Placental pericyte (primary cell): ENCODE results near the gene NAV1. TPM values are rescaled to one million over a fixed set of nuclear protein-coding genes. Genes with fewer than 3 reads are reported as not detected.

Experiments used
- total RNA-seq: library from RNA; depleted of rRNA; stranded (reverse); fragments of >200 nt; gene quantifications from 2 replicates; pipeline ENCODE4 v1.2.3, GENCODE V29; 2012

NAV1 gene
- 42.5 and 120 TPM in 2 replicates for total RNA-seq

GRCh38 chr1:201538612-201539551 lies at the start of gene NAV1:
Gene NAV1 (plus strand): TSS chr1:201539127. CDS start chr1:201622885, 83,758 bp downstream.

DNA sequence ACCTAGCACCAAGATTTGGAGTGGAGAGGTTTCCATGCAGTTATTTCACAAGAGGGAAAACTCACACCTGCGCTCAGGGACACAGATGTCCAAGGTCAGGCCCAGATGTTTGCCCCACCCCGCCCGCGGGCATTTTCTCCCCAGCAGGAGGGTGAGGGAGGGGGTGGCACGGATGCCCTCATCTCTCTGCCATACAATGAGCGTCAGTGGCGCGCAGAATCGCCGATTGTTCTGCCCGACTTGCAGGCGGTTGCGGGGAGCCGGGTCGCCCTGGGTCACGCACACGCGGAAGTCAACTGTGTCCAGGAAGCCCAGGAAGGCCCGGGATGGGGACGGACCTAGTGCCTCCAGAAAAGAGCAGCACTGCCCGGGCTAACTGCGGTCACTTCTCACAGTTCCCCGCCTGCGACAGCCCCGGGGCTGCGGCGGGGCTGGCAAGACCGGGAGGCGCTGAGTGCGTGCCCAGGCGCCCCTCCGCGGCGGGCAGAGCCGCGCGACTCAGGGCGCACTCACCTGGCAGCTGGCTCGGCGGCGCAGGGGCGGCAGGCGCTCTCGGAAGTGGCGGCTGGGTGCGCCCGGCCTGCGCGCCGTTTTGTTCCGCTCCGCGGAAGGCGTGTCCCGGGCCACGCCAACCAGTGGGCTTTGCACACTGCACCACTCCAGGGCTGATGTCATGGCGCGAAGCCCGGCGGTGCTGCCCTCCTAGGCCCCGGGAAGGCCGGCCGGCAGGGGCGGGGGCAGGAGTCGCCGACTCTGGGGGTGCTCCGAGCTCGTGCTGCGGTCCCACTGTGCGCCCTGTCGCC lies 32.2 kb upstream of the NAV1 start, which contains the start of gene CSRP1:
Gene CSRP1 (minus strand): TSS at position 567 of the 803 bp plus-strand sequence. CDS start 10,820 bp downstream, outside the sequence.

Other genes starting within 250 kb of the NAV1 start
- gene TNNT2, start 161.4 kb upstream of the NAV1 start, total RNA-seq = under 0.01 TPM in 1 of 2 replicates, not detected in the other
- gene LAD1, start 139.8 kb upstream of the NAV1 start, total RNA-seq = 0.14 TPM in 1 of 2 replicates, not detected in the other
- not detected in 2 replicates for gene TNNI1, start 117.4 kb upstream of the NAV1 start, total RNA-seq
- 71.3 and 72.2 TPM in 2 replicates for gene PHLDA3, start 69.9 kb upstream of the NAV1 start, total RNA-seq
- 564 and 654 TPM in 2 replicates for gene CSRP1, start 32.0 kb upstream of the NAV1 start, total RNA-seq